ENCODE results near the gene SRP72. TPM values are rescaled to one million over a fixed set of nuclear protein-coding genes. Genes with fewer than 3 reads are reported as not detected.

Gene SRP72
- total RNA-seq, 1 experiment from 2014 or later: 138 TPM

DNA sequence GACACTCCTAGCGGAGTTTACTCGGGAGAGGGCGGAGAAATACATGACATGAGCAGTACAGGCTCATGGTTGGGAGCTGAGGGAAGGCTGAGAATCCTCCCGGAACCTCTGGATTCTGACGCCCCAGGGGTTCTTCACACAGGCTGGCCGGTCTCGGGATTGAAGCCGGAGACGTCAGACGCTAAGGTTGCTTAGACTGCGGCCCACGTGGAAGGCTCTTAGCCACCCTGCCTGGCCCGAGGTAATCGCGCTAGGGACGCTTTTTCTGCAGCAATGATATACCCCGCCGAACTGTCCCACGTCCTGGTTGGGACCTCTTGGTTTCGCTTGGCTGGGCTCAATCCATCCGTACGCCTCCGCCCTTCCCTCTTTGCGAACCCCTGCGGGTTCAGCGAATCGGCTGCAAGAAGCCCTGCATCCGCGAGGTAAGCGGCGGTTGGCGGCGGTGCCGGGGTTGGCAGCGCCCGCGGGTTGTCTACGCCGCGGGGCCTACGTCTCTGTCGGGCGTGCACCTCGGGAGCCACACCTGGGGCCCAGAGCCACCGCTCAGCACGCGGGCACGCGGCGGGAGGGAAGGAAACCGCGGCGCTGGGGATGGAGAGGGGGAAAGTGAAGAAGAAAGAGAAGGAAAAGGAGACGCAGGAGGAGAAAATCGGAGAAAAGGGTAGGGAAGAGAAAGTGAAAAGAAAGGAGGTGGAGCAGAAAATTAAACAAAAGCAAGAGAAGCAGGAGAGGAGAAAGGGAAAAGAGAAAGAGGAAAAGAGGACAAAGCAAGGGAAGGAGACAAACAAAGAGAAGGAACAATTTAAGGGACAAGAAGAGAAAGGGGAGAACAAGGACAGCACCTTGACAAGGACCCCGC lies 38.1 kb downstream of the SRP72 start, which contains the start of gene ARL9 (continued):
- TF ChIP-seq, protein P1, sequence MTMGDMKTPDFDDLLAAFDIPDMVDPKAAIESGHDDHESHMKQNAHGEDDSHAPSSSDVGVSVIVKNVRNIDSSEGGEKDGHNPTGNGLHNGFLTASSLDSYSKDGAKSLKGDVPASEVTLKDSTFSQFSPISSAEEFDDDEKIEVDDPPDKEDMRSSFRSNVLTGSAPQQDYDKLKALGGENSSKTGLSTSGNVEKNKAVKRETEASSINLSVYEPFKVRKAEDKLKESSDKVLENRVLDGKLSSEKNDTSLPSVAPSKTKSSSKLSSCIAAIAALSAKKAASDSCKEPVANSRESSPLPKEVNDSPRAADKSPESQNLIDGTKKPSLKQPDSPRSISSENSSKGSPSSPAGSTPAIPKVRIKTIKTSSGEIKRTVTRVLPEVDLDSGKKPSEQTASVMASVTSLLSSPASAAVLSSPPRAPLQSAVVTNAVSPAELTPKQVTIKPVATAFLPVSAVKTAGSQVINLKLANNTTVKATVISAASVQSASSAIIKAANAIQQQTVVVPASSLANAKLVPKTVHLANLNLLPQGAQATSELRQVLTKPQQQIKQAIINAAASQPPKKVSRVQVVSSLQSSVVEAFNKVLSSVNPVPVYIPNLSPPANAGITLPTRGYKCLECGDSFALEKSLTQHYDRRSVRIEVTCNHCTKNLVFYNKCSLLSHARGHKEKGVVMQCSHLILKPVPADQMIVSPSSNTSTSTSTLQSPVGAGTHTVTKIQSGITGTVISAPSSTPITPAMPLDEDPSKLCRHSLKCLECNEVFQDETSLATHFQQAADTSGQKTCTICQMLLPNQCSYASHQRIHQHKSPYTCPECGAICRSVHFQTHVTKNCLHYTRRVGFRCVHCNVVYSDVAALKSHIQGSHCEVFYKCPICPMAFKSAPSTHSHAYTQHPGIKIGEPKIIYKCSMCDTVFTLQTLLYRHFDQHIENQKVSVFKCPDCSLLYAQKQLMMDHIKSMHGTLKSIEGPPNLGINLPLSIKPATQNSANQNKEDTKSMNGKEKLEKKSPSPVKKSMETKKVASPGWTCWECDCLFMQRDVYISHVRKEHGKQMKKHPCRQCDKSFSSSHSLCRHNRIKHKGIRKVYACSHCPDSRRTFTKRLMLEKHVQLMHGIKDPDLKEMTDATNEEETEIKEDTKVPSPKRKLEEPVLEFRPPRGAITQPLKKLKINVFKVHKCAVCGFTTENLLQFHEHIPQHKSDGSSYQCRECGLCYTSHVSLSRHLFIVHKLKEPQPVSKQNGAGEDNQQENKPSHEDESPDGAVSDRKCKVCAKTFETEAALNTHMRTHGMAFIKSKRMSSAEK (CRISPR knock-in tag; IDR thresholded peaks at IDR 0.05; ENCODE audit: borderline replicate concordance): no peak
- TF ChIP-seq FOXK1 (CRISPR knock-in tag; IDR thresholded peaks at IDR 0.05): peak; percentile 73
- TF ChIP-seq, protein P2, sequence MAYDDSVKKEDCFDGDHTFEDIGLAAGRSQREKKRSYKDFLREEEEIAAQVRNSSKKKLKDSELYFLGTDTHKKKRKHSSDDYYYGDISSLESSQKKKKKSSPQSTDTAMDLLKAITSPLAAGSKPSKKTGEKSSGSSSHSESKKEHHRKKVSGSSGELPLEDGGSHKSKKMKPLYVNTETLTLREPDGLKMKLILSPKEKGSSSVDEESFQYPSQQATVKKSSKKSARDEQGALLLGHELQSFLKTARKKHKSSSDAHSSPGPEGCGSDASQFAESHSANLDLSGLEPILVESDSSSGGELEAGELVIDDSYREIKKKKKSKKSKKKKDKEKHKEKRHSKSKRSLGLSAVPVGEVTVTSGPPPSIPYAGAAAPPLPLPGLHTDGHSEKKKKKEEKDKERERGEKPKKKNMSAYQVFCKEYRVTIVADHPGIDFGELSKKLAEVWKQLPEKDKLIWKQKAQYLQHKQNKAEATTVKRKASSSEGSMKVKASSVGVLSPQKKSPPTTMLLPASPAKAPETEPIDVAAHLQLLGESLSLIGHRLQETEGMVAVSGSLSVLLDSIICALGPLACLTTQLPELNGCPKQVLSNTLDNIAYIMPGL (CRISPR knock-in tag; IDR thresholded peaks at IDR 0.05): peak; percentile 50; the same call in 1 of the 2 replicates
- TF ChIP-seq CREM (CRISPR knock-in tag; IDR thresholded peaks at IDR 0.05): 0 out of 2 replicates have a peak, but pooled peaks have one; percentile 10
- no peak for TF ChIP-seq GTF2I (CRISPR knock-in tag; conservative IDR thresholded peaks at IDR 0.05)
- no peak for TF ChIP-seq RELA (CRISPR knock-in tag; IDR thresholded peaks at IDR 0.05; ENCODE audit: borderline replicate concordance)
- no peak for TF ChIP-seq CREB1 (CRISPR knock-in tag; IDR thresholded peaks at IDR 0.05)
- TF ChIP-seq NFYB (CRISPR knock-in tag; conservative IDR thresholded peaks at IDR 0.05; ENCODE audit: low read depth): 0 out of 2 replicates have a peak, but pooled peaks have one; percentile 9
- TF ChIP-seq, protein P3, sequence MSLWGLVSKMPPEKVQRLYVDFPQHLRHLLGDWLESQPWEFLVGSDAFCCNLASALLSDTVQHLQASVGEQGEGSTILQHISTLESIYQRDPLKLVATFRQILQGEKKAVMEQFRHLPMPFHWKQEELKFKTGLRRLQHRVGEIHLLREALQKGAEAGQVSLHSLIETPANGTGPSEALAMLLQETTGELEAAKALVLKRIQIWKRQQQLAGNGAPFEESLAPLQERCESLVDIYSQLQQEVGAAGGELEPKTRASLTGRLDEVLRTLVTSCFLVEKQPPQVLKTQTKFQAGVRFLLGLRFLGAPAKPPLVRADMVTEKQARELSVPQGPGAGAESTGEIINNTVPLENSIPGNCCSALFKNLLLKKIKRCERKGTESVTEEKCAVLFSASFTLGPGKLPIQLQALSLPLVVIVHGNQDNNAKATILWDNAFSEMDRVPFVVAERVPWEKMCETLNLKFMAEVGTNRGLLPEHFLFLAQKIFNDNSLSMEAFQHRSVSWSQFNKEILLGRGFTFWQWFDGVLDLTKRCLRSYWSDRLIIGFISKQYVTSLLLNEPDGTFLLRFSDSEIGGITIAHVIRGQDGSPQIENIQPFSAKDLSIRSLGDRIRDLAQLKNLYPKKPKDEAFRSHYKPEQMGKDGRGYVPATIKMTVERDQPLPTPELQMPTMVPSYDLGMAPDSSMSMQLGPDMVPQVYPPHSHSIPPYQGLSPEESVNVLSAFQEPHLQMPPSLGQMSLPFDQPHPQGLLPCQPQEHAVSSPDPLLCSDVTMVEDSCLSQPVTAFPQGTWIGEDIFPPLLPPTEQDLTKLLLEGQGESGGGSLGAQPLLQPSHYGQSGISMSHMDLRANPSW (CRISPR knock-in tag; conservative IDR thresholded peaks at IDR 0.05; ENCODE audit: low read depth): no peak

DNA sequence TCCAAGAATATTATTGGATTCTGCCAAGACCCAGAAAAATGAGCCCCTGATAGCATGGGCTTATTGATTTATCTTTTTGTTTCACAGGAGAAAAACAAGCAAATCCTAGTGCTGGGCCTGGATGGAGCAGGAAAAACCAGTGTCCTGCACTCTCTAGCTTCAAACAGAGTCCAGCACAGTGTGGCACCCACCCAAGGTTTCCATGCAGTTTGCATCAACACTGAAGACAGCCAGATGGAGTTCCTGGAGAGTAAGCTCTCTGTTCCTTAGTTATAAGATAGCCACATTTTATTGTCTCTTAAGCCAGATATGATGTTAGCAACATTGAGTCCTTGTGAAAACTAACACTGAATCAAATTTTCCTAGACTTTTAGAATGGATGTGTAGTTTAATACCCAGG lies 43.7 kb downstream of the SRP72 start:
- POLR2A ChIA-PET: no interaction called here
- no peak for ATAC-seq
- no peak overlapping the region for H3K27ac Mint-ChIP-seq
- H3K9me3 Mint-ChIP-seq: no peaks in the 10 kb centered on the region
- no peaks in the 10 kb centered on the region for H3K36me3 Mint-ChIP-seq
- CTCF ChIA-PET: interaction anchor here (0.7 kb wide), 1 partner anchor 8 kb away, joined by 3 read pairs; no protein-coding TSS in a partner anchor
- no peak overlapping the region for H3K4me3 Mint-ChIP-seq
- H3K4me1 Mint-ChIP-seq: peaks cover 5% of the 10 kb centered on the region
- no peak for DNase-seq (ENCODE audit: low spot score)
- TF ChIP-seq, protein P4, sequence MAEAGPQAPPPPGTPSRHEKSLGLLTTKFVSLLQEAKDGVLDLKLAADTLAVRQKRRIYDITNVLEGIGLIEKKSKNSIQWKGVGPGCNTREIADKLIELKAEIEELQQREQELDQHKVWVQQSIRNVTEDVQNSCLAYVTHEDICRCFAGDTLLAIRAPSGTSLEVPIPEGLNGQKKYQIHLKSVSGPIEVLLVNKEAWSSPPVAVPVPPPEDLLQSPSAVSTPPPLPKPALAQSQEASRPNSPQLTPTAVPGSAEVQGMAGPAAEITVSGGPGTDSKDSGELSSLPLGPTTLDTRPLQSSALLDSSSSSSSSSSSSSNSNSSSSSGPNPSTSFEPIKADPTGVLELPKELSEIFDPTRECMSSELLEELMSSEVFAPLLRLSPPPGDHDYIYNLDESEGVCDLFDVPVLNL (CRISPR knock-in tag; IDR thresholded peaks at IDR 0.05; ENCODE audit: borderline replicate concordance, low read depth): no peak
- TF ChIP-seq NFYB (CRISPR knock-in tag; conservative IDR thresholded peaks at IDR 0.05; ENCODE audit: low read depth): no peak
- TF ChIP-seq ZBTB21 (CRISPR knock-in tag; IDR thresholded peaks at IDR 0.05; ENCODE audit: borderline replicate concordance): no peak
- peaks cover 23% of the 10 kb centered on the region for H3K27me3 Mint-ChIP-seq (ENCODE audit: low read depth)

DNA sequence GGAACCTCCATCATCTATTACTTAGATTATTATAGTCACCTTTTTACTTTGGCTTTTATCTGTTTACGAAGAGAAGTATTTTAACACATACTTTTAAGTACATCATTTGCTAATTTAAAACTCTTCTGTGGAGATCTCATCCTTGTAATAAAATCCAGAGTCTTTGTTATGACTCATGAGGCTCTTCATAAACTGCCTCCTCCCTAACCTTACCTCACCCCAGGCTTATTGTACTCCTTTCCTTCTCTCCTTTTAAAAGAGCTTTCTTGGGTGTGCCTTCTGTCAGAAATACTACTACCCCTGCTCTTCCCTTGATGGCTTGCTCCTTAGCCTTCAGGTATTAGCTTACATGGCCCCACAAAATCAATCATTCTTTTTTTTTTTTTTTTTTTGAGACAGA lies 44.7 kb downstream of the SRP72 start:
- H3K36me3 Mint-ChIP-seq: no peaks in the 10 kb centered on the region
- no peak overlapping the region for H3K27ac Mint-ChIP-seq
- H3K9me3 Mint-ChIP-seq: no peaks in the 10 kb centered on the region
- ATAC-seq: no peak
- CTCF ChIA-PET: no interaction called here
- peaks cover 13% of the 10 kb centered on the region for H3K27me3 Mint-ChIP-seq (ENCODE audit: low read depth)
- H3K4me1 Mint-ChIP-seq: no peaks in the 10 kb centered on the region
- no peak for DNase-seq (ENCODE audit: low spot score)
- no peak overlapping the region for H3K4me3 Mint-ChIP-seq
- POLR2A ChIA-PET: no interaction called here
- TF ChIP-seq, protein P5, sequence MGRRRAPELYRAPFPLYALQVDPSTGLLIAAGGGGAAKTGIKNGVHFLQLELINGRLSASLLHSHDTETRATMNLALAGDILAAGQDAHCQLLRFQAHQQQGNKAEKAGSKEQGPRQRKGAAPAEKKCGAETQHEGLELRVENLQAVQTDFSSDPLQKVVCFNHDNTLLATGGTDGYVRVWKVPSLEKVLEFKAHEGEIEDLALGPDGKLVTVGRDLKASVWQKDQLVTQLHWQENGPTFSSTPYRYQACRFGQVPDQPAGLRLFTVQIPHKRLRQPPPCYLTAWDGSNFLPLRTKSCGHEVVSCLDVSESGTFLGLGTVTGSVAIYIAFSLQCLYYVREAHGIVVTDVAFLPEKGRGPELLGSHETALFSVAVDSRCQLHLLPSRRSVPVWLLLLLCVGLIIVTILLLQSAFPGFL (CRISPR knock-in tag; IDR thresholded peaks at IDR 0.05; ENCODE audit: borderline replicate concordance): no peak
- TF ChIP-seq, protein P6, sequence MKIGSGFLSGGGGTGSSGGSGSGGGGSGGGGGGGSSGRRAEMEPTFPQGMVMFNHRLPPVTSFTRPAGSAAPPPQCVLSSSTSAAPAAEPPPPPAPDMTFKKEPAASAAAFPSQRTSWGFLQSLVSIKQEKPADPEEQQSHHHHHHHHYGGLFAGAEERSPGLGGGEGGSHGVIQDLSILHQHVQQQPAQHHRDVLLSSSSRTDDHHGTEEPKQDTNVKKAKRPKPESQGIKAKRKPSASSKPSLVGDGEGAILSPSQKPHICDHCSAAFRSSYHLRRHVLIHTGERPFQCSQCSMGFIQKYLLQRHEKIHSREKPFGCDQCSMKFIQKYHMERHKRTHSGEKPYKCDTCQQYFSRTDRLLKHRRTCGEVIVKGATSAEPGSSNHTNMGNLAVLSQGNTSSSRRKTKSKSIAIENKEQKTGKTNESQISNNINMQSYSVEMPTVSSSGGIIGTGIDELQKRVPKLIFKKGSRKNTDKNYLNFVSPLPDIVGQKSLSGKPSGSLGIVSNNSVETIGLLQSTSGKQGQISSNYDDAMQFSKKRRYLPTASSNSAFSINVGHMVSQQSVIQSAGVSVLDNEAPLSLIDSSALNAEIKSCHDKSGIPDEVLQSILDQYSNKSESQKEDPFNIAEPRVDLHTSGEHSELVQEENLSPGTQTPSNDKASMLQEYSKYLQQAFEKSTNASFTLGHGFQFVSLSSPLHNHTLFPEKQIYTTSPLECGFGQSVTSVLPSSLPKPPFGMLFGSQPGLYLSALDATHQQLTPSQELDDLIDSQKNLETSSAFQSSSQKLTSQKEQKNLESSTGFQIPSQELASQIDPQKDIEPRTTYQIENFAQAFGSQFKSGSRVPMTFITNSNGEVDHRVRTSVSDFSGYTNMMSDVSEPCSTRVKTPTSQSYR (CRISPR knock-in tag; IDR thresholded peaks at IDR 0.05): no peak
- TF ChIP-seq, protein P7, sequence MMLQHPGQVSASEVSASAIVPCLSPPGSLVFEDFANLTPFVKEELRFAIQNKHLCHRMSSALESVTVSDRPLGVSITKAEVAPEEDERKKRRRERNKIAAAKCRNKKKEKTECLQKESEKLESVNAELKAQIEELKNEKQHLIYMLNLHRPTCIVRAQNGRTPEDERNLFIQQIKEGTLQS (CRISPR knock-in tag; conservative IDR thresholded peaks at IDR 0.05): no peak
- TF ChIP-seq, protein P8, sequence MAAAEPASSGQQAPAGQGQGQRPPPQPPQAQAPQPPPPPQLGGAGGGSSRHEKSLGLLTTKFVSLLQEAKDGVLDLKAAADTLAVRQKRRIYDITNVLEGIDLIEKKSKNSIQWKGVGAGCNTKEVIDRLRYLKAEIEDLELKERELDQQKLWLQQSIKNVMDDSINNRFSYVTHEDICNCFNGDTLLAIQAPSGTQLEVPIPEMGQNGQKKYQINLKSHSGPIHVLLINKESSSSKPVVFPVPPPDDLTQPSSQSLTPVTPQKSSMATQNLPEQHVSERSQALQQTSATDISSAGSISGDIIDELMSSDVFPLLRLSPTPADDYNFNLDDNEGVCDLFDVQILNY (CRISPR knock-in tag; IDR thresholded peaks at IDR 0.05): no peak

Measured in WTC11 (cell line).